ENCODE measurements around the gene DCUN1D1.

DCUN1D1 gene

GRCh38 chr3:182889948-182890629 is 90.2 kb downstream of the DCUN1D1 start:
- TF ChIP-seq ARNTL (CRISPR knock-in tag; IDR thresholded peaks at IDR 0.05; ENCODE audit: borderline replicate concordance, low read depth) (no peak), ISL1 (CRISPR knock-in tag; IDR thresholded peaks at IDR 0.05) (no peak), ESRRG (CRISPR knock-in tag; IDR thresholded peaks at IDR 0.05) (no peak), PPARA (CRISPR knock-in tag; IDR thresholded peaks at IDR 0.05; ENCODE audit: borderline replicate concordance) (no peak), ZFP3 (CRISPR knock-in tag; IDR thresholded peaks at IDR 0.05) (no peak), GLIS3 (CRISPR knock-in tag; IDR thresholded peaks at IDR 0.05) (no peak)

More at GRCh38 chr3:182889948-182890629, 90.2 kb downstream of the DCUN1D1 start:
- ATAC-seq: no peak

Measured in SK-N-SH treated with all-trans-retinoic acid at 6 μM for 48 hours (cell line).